Lung (tissue), 5 donors: ENCODE results near the gene TBC1D3H. TPM values are rescaled to one million over a fixed set of nuclear protein-coding genes. Genes with fewer than 3 reads are reported as not detected.

Experiments used
- polyA plus RNA-seq, 2 donors: library from polyadenylated mRNA; stranded (reverse); fragments of 200-250 nt; gene quantifications; one replicate each; pipeline ENCODE4 v1.2.1, GENCODE V29; 2013
- small RNA-seq: library from RNA; depleted of rRNA; stranded (forward); fragments of <200 nt; gene quantifications from one replicate; pipeline ENCODE3, GENCODE V24; 2014; ENCODE audit warnings: low replicate concordance
- total RNA-seq, 2 donors: library from RNA; depleted of rRNA in 1 of 2; stranded (reverse); fragments of >200 nt in 1 of 2; gene quantifications; one replicate each; pipeline ENCODE4 v1.2.1, GENCODE V29; 2014 to 2021
- donor health status: Bipolar disorder and iron deficiency.
- donor health status: healthy.
- donor health status: DM: yes; HTN: yes; CAD: no.

TBC1D3H gene
- total and polyA plus RNA-seq, 4 donors, result 1.2 TPM; not detected in 3

Small RNAs within 50 kb of the gene (small RNA-seq; reads per million reads assigned to genes)
- gene RNU6-1192P, result not detected

Other genes with a start within 250 kb of the TBC1D3H start
- 1 to 10 TPM; 2.2 to 7.5 TPM for gene TBC1D3B, start 211.8 kb downstream of the TBC1D3H start, total RNA-seq
- 1 to 10 TPM; 1.6 to 3.8 TPM for gene TBC1D3B, start 211.8 kb downstream of the TBC1D3H start, polyA plus RNA-seq
- 10 to 100 TPM in 1 of 2 donors, 1 to 10 TPM in 1; 3.5 to 24.7 TPM for gene CCL3L1, start 191.7 kb downstream of the TBC1D3H start, total RNA-seq
- gene CCL3L1, start 191.7 kb downstream of the TBC1D3H start, polyA plus RNA-seq, result 10 to 100 TPM in 1 of 2 donors, under 1 TPM in 1; 0.98 to 62.1 TPM
- gene CCL4L2, start 177.4 kb downstream of the TBC1D3H start, total RNA-seq, result 10 to 100 TPM; 10.7 to 52.2 TPM
- gene CCL4L2, start 177.4 kb downstream of the TBC1D3H start, polyA plus RNA-seq, result 100 to 1,000 TPM in 1 of 2 donors, 1 to 10 TPM in 1; 4.5 to 125 TPM
- not detected for gene TBC1D3I, start 123.9 kb downstream of the TBC1D3H start, total RNA-seq
- gene TBC1D3I, start 123.9 kb downstream of the TBC1D3H start, polyA plus RNA-seq, result under 1 TPM; 0.39 to 0.73 TPM
- not detected for gene TBC1D3G, start 64.6 kb downstream of the TBC1D3H start, total RNA-seq
- gene TBC1D3G, start 64.6 kb downstream of the TBC1D3H start, polyA plus RNA-seq, result not detected
- gene ZNHIT3, start 98.2 kb upstream of the TBC1D3H start, total RNA-seq, result 10 to 100 TPM; 23.0 to 35.2 TPM
- 10 to 100 TPM; 32.7 to 34.5 TPM for gene ZNHIT3, start 98.2 kb upstream of the TBC1D3H start, polyA plus RNA-seq
- gene MYO19, start 146.4 kb upstream of the TBC1D3H start, total RNA-seq, result 10 to 100 TPM; 40.2 to 66.6 TPM
- 10 to 100 TPM; 26.5 to 29.8 TPM for gene MYO19, start 146.4 kb upstream of the TBC1D3H start, polyA plus RNA-seq
- gene PIGW, start 146.6 kb upstream of the TBC1D3H start, total RNA-seq, result 10 to 100 TPM in 1 of 2 donors, 1 to 10 TPM in 1; 6.2 to 15.4 TPM
- 10 to 100 TPM in 1 of 2 donors, 1 to 10 TPM in 1; 8.0 to 13.2 TPM for gene PIGW, start 146.6 kb upstream of the TBC1D3H start, polyA plus RNA-seq
- gene GGNBP2, start 156.5 kb upstream of the TBC1D3H start, total RNA-seq, result 10 to 100 TPM; 71.9 to 86.7 TPM
- gene GGNBP2, start 156.5 kb upstream of the TBC1D3H start, polyA plus RNA-seq, result 10 to 100 TPM; 40.0 to 45.1 TPM
- 1 to 10 TPM; 3.7 to 6.6 TPM for gene DHRS11, start 203.4 kb upstream of the TBC1D3H start, total RNA-seq
- gene DHRS11, start 203.4 kb upstream of the TBC1D3H start, polyA plus RNA-seq, result 1 to 10 TPM; 4.8 to 9.1 TPM
- 1 to 10 TPM; 3.5 to 9.9 TPM for gene MRM1, start 213.1 kb upstream of the TBC1D3H start, total RNA-seq
- gene MRM1, start 213.1 kb upstream of the TBC1D3H start, polyA plus RNA-seq, result 1 to 10 TPM; 7.3 to 8.2 TPM